NCI-H524 (cell line): ENCODE data around the gene RNF125.
"Not testable (repeated sequence)": the region's sequence is repeated elsewhere in the genome, so short reads cannot be mapped to it uniquely, and the experiment has no call there.

Experiments
- DNase-seq, 2 experiments: peaks; one replicate each; lab custom pipeline; 2025; lab: John Stamatoyannopoulos, UW

The RNF125 gene

DNA sequence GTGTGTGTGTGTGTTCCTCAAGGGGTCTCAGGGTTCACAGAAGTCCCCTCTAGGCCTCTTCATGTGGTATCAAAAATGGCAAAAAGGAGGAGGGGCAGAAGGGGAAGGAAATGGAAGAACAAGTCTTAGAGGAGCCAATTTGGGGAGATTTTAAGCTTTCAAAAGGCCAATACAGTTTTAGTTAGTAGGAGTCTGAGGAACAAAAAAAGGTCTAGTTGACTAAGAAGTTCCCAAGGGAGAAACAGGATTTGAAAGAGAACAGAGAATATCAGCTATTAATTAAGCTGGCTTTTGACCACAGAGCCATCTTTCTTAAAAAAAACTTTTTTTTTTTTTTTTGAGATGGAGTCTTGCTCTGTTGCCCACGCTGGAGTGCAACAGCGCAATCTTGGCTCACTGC lies 7.1 kb downstream of the RNF125 start:
- no peak for DNase-seq

GRCh38 chr18:32026491-32027086 lies 8.0 kb downstream of the RNF125 start:
- DNase-seq: no peak

- no peak for DNase-seq
Observed at GRCh38 chr18:32029558-32029957, 10.9 kb downstream of the RNF125 start.

- DNase-seq: no peak
Observed at GRCh38 chr18:32032609-32033008, 14.0 kb downstream of the RNF125 start.

DNA sequence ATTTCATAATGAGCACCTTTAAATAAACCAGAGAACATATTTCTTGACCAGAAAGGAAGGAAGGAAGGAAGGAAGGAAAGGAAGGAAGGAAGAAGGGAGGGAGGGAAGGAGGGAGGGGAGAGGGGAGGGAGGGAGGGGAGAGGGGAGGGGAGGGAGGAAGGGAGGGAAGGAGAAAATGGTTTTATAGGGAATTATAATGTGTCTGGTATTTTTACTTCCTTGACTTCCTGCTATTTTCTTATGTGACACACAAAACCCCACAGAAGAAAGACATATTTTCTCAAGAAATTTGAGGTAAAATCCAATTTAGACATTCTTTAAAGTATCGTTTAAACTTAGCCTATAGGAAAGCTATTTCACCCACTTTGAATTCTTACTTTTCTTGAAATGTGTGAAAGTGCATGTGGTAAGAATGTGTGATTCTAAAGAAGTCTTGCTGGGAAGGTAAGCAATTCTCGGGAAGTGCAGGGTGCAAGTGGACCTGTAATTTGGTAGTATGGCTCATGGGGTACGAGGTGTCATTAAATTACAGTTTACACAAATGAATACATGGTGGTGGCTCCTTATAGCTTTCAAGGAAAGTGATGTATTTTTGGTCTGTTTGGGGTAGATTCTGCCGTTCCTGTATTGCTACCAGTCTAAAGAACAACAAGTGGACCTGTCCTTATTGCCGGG lies 18.0 kb downstream of the RNF125 start:
- DNase-seq: no peak

DNA sequence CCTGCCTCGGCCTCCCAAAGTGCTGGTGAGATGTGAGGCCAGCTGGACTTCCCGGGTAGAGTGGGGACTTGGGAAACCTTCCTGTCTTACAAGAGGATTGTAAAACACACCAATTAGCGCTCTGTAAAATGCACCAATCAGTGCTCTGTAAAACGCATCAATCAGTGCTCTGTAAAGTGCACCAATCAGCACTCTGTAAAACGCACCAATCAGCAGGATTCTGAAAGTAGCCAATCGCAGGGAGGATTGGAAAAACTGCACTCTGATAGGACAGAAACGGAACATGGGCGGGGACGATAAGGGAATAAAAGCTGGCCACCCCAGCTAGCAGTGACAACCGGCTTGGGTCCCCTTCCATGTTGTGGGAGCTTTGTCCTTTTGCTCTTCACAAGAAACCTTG lies 19.0 kb downstream of the RNF125 start:
- DNase-seq: no peak

GRCh38 chr18:32040936-32041335 lies 22.3 kb downstream of the RNF125 start:
- DNase-seq: no peak

GRCh38 chr18:32042337-32042736 lies 23.7 kb downstream of the RNF125 start:
- no peak for DNase-seq

GRCh38 chr18:32048507-32049091 lies 30.0 kb downstream of the RNF125 start:
- no peak for DNase-seq

DNA sequence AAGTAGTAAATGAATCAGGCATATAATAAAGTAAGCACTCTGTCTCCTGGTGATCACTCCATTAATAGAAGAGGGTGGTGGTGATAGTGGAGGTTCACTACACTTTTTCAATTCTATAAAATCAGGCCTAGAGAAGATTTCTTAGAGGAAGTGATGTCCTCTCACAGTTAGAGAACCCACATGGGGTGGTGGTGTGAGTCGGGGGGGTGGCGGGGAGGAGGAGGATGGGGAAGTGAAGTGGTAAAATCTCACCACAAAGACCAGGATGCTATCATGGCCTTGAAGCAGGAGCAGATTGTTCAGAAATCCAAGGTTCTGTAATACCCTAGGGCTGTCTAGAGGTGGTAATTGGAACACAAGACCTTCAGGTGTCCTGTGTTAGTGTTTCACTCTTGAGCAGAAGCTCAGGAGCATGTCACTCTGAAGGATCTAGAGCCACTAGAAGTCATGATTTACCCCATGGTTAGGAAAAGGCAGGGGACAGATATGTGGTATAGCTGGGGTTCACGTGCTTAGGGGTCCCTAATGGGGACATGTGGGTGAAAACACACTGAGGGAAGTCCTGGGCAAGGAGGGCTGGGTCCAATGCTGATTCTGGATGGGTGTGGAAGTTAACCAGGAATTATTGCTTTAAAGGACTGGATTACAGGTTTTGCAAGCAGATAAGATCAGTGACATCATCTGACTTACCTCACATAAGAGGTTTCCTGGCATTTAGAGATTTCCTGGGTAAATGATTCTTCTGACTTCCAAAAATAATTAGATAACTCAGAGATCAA lies 31.0 kb downstream of the RNF125 start:
- DNase-seq: no peak

- peak in 1 of 2 experiments; percentile 38 for DNase-seq
Observed at GRCh38 chr18:32056613-32057358, 38.2 kb downstream of the RNF125 start.

GRCh38 chr18:32057624-32058165 lies 39.1 kb downstream of the RNF125 start:
- DNase-seq: peak; percentile 62 to 80

- DNase-seq: no peak
Observed at GRCh38 chr18:32060026-32060425, 41.4 kb downstream of the RNF125 start.

DNA sequence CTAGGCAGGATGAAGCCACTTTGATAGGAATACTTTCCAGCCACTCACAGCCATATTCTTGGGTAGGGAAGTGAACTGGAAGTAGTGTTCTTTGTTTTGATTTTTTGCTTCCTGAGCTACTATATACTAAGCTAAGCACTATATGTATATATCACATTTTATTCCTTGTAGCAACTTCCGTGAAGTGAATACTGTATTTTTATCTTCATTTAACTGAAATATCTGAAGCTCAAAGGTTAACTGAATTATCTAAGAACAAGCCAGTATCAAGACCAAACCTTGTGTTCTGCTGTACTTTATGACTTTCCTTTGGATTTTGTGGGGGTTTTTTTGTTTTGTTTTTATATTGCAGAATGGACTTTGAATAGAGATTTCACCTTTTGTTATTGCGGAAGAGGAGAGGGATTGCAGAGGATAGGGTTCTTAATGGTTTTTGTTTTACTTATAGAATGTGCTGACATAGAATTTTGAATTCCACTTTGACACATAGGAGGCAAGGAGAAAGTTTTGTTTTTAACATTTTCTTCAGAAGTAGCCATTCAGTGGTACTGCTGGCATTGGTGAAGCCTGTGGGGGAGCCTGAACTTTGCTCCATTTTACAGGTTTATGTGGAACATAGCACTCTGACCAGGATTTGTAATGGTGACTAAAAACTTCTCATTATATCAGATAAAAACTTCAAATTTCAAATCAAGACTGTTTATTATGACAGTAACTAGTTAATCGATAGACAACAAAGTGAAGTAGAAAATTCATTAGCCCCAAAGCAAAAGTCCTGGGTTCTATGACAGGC lies 48.9 kb downstream of the RNF125 start:
- no peak for DNase-seq

GRCh38 chr18:32072321-32072720 lies 53.7 kb downstream of the RNF125 start:
- DNase-seq: peak in 1 of 2 experiments; percentile 28

DNA sequence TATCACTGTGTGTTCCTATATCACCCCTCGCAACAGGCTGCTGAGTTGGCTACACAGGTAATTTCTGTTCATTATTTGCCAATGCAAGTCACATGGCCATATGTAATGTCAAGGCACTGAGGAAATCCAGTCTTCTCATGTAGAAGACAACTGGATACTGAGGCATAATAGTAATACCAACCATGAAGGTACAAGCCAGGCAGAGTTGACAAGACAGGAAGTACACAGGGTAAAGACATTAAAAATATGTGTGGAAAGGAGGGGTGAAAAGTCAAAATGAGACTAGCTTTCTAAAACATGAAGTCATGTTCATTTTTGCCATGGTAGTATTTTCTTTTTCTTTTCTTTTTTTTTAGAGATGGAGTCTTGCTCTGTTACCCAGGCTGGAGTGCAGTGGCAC lies 55.6 kb downstream of the RNF125 start:
- DNase-seq: no peak

DNA sequence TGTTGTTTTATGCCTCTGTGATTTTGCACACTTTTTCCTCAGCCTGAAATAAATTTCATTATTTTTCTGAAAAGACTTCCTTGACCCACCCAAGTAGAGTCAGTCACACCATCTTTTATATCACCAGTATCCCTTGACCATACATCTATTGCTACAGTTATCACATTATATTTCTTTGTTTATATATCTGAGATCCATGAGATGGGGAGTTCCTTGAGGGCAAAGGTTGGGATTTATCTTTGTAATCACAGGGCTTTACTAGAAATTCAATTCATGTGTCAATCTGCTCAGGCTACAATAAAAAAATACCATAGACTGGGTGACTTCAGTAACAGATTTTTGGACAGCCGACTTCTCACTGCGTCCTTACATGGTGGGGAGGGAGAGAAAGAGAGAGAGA lies 60.2 kb downstream of the RNF125 start:
- DNase-seq: peak; percentile 15 to 37

- no peak for DNase-seq
Observed at GRCh38 chr18:32081881-32082280, 63.3 kb downstream of the RNF125 start.

- no peak for DNase-seq
Observed at GRCh38 chr18:32083781-32084180, 65.2 kb downstream of the RNF125 start.

GRCh38 chr18:32086881-32087280 lies 68.3 kb downstream of the RNF125 start:
- no peak for DNase-seq

GRCh38 chr18:32090831-32091230 lies 72.2 kb downstream of the RNF125 start:
- DNase-seq: not testable (repeated sequence)
